A204.1 (cell line): Measurements from ENCODE around the gene UBE3B.
A peak's percentile ranks its signal among the peaks of the same experiment; 100 is the strongest.

ENCODE experiments used
- FAIRE-seq: peaks from 2 replicates; lab custom pipeline; 2012; peaks lifted over from hg19 to GRCh38; lab: Jason Lieb, UNC

Gene UBE3B

GRCh38 chr12:109553906-109554500 is 76.6 kb downstream of the UBE3B start:
- no peak for FAIRE-seq

- no peak for FAIRE-seq
These were observed 77.3 kb downstream of the UBE3B start for GRCh38 chr12:109554761-109555160.

GRCh38 chr12:109555431-109556315 is 78.2 kb downstream of the UBE3B start:
- no peak for FAIRE-seq

GRCh38 chr12:109557200-109557599 is 79.8 kb downstream of the UBE3B start:
- no peak for FAIRE-seq

- FAIRE-seq = no peak
These were observed 80.4 kb downstream of the UBE3B start for GRCh38 chr12:109557805-109558204.

- no peak for FAIRE-seq
These were observed 81.2 kb downstream of the UBE3B start for GRCh38 chr12:109558374-109559199.

GRCh38 chr12:109559200-109559505 is 81.7 kb downstream of the UBE3B start:
- no peak for FAIRE-seq

- no peak for FAIRE-seq
These were observed 82.2 kb downstream of the UBE3B start for GRCh38 chr12:109559601-109560000.

- FAIRE-seq = no peak
These were observed 83.7 kb downstream of the UBE3B start for GRCh38 chr12:109560867-109561710.

- FAIRE-seq = no peak
These were observed 84.2 kb downstream of the UBE3B start for GRCh38 chr12:109561711-109562030.

GRCh38 chr12:109562871-109563270 is 85.4 kb downstream of the UBE3B start:
- no peak for FAIRE-seq

GRCh38 chr12:109563291-109564284 is 86.2 kb downstream of the UBE3B start:
- FAIRE-seq = no peak

- no peak for FAIRE-seq
These were observed 89.0 kb downstream of the UBE3B start for GRCh38 chr12:109566424-109566823.

- no peak for FAIRE-seq
These were observed 89.9 kb downstream of the UBE3B start for GRCh38 chr12:109567296-109567695.

- no peak for FAIRE-seq
These were observed 90.5 kb downstream of the UBE3B start for GRCh38 chr12:109567967-109568366.

- FAIRE-seq = no peak
These were observed 91.1 kb downstream of the UBE3B start for GRCh38 chr12:109568486-109568885.

- no peak for FAIRE-seq
These were observed 94.5 kb downstream of the UBE3B start for GRCh38 chr12:109571773-109572505.

GRCh38 chr12:109572506-109572845 is 95.0 kb downstream of the UBE3B start:
- FAIRE-seq = no peak

GRCh38 chr12:109573029-109573913 is 95.8 kb downstream of the UBE3B start, which contains the start of the genes MMAB and MVK:
Gene MMAB (minus strand): TSS chr12:109573504. CDS start chr12:109573480, 24 bp downstream.
Gene MVK (plus strand): TSS chr12:109573794. CDS start chr12:109574823, 1,029 bp downstream.
- peak; percentile 97 for FAIRE-seq
